Measurements from ENCODE around the gene SLC25A36. TPM values are rescaled to one million over a fixed set of nuclear protein-coding genes. Genes with fewer than 3 reads are reported as not detected.
"Not testable (repeated sequence)": the region's sequence is repeated elsewhere in the genome, so short reads cannot be mapped to it uniquely, and the experiment has no call there.

Gene SLC25A36
- total RNA-seq, 1 experiment from 2014 or later, result 34.2 TPM

GRCh38 chr3:140916603-140917002 lies 25.0 kb upstream of the SLC25A36 start:
- H3K27ac ChIP-seq, result no peak overlapping the region
- no peaks in the 10 kb centered on the region for H3K36me3 ChIP-seq
- H3K4me1 ChIP-seq (replicated peaks), result no peaks in the 10 kb centered on the region
- H3K4me3 ChIP-seq, result no peak overlapping the region
- no peak for DNase-seq (ENCODE audit: low read depth in 1 of 2, low spot score in 2 of 2)
- peaks cover 12% of the 10 kb centered on the region; the same call in 1 of the 2 replicates for H3K27me3 ChIP-seq (replicated peaks)
- H3K9me3 ChIP-seq (replicated peaks), result no peaks in the 10 kb centered on the region

- no peak overlapping the region for H3K27ac ChIP-seq
- H3K36me3 ChIP-seq, result no peaks in the 10 kb centered on the region
- H3K9me3 ChIP-seq (replicated peaks), result no peaks in the 10 kb centered on the region
- H3K4me1 ChIP-seq (replicated peaks), result no peaks in the 10 kb centered on the region
- H3K27me3 ChIP-seq (replicated peaks), result peaks cover 12% of the 10 kb centered on the region; the same call in 1 of the 2 replicates
- DNase-seq (ENCODE audit: low read depth in 1 of 2, low spot score in 2 of 2), result no peak
- no peak overlapping the region for H3K4me3 ChIP-seq
Observed at GRCh38 chr3:140917772-140918171, 23.9 kb upstream of the SLC25A36 start.

GRCh38 chr3:140920029-140920428 lies 21.6 kb upstream of the SLC25A36 start:
- H3K36me3 ChIP-seq, result no peaks in the 10 kb centered on the region
- no peak for DNase-seq (ENCODE audit: low read depth in 1 of 2, low spot score in 2 of 2)
- H3K4me1 ChIP-seq (replicated peaks), result no peaks in the 10 kb centered on the region
- H3K27ac ChIP-seq, result no peak overlapping the region
- H3K9me3 ChIP-seq (replicated peaks), result no peaks in the 10 kb centered on the region
- peaks cover 7% of the 10 kb centered on the region; the same call in 1 of the 2 replicates for H3K27me3 ChIP-seq (replicated peaks)
- H3K4me3 ChIP-seq, result no peak overlapping the region

GRCh38 chr3:140922634-140923033 lies 19.0 kb upstream of the SLC25A36 start:
- Histone ChIP-seq H3K27me3 (replicated peaks) (peaks cover 14% of the 10 kb centered on the region), H3K36me3 (no peaks in the 10 kb centered on the region), H3K9me3 (replicated peaks) (no peaks in the 10 kb centered on the region), H3K4me3 (no peak overlapping the region), H3K27ac (no peak overlapping the region), H3K4me1 (replicated peaks) (no peaks in the 10 kb centered on the region)
- peak in 1 of 2 experiments; percentile 16 for DNase-seq (ENCODE audit: low read depth in 1 of 2, low spot score in 2 of 2)

- H3K36me3 ChIP-seq, result no peaks in the 10 kb centered on the region
Observed at GRCh38 chr3:140924097-140924873, 17.4 kb upstream of the SLC25A36 start.

GRCh38 chr3:140927279-140928069 lies 14.2 kb upstream of the SLC25A36 start:
- Histone ChIP-seq H3K27me3 (replicated peaks) (peaks cover 8% of the 10 kb centered on the region), H3K4me3 (no peak overlapping the region), H3K9me3 (replicated peaks) (no peaks in the 10 kb centered on the region), H3K36me3 (no peaks in the 10 kb centered on the region), H3K4me1 (replicated peaks) (0 out of 2 replicates have a peak, but pooled peaks cover 4% of the 10 kb centered on the region), H3K27ac (no peak overlapping the region)
- DNase-seq (ENCODE audit: low read depth in 1 of 2, low spot score in 2 of 2), result no peak

More at GRCh38 chr3:140924097-140924873, 17.4 kb upstream of the SLC25A36 start:
- H3K9me3 ChIP-seq (replicated peaks), result no peaks in the 10 kb centered on the region
- H3K4me3 ChIP-seq, result no peak overlapping the region
- H3K27ac ChIP-seq, result no peak overlapping the region
- no peak for DNase-seq (ENCODE audit: low read depth in 1 of 2, low spot score in 2 of 2)
- peaks cover 14% of the 10 kb centered on the region for H3K27me3 ChIP-seq (replicated peaks)
- H3K4me1 ChIP-seq (replicated peaks), result no peaks in the 10 kb centered on the region

- H3K4me1 ChIP-seq (replicated peaks), result 0 out of 2 replicates have a peak, but pooled peaks cover 4% of the 10 kb centered on the region
- peaks cover 8% of the 10 kb centered on the region for H3K27me3 ChIP-seq (replicated peaks)
- H3K9me3 ChIP-seq (replicated peaks), result no peaks in the 10 kb centered on the region
- DNase-seq (ENCODE audit: low read depth in 1 of 2, low spot score in 2 of 2), result no peak
- H3K4me3 ChIP-seq, result no peak overlapping the region
- H3K36me3 ChIP-seq, result no peaks in the 10 kb centered on the region
- no peak overlapping the region for H3K27ac ChIP-seq
Observed at GRCh38 chr3:140929446-140929845, 12.2 kb upstream of the SLC25A36 start.

- DNase-seq (ENCODE audit: low read depth in 1 of 2, low spot score in 2 of 2), result no peak
- Histone ChIP-seq H3K9me3 (replicated peaks) (no peaks in the 10 kb centered on the region), H3K36me3 (no peaks in the 10 kb centered on the region), H3K4me3 (no peak overlapping the region), H3K4me1 (replicated peaks) (0 out of 2 replicates have a peak, but pooled peaks cover 4% of the 10 kb centered on the region), H3K27ac (no peak overlapping the region), H3K27me3 (replicated peaks) (peaks cover 5% of the 10 kb centered on the region)
Observed at GRCh38 chr3:140931016-140931454, 10.6 kb upstream of the SLC25A36 start.

GRCh38 chr3:140931801-140932200 lies 9.8 kb upstream of the SLC25A36 start:
- no peak for DNase-seq (ENCODE audit: low read depth in 1 of 2, low spot score in 2 of 2)
- H3K4me3 ChIP-seq, result no peak overlapping the region
- no peaks in the 10 kb centered on the region for H3K36me3 ChIP-seq
- H3K4me1 ChIP-seq (replicated peaks), result 0 out of 2 replicates have a peak, but pooled peaks cover 4% of the 10 kb centered on the region
- no peak overlapping the region for H3K27ac ChIP-seq
- no peaks in the 10 kb centered on the region for H3K9me3 ChIP-seq (replicated peaks)
- H3K27me3 ChIP-seq (replicated peaks), result no peaks in the 10 kb centered on the region; the same call in 1 of the 2 replicates

- no peaks in the 10 kb centered on the region for H3K9me3 ChIP-seq (replicated peaks)
- H3K27ac ChIP-seq, result no peak overlapping the region
- no peak for DNase-seq (ENCODE audit: low read depth in 1 of 2, low spot score in 2 of 2)
- H3K4me1 ChIP-seq (replicated peaks), result 0 out of 2 replicates have a peak, but pooled peaks cover 4% of the 10 kb centered on the region
- no peaks in the 10 kb centered on the region for H3K36me3 ChIP-seq
- no peaks in the 10 kb centered on the region; the same call in 1 of the 2 replicates for H3K27me3 ChIP-seq (replicated peaks)
- no peak overlapping the region for H3K4me3 ChIP-seq
Observed at GRCh38 chr3:140933109-140933508, 8.5 kb upstream of the SLC25A36 start.

GRCh38 chr3:140933552-140933951 lies 8.1 kb upstream of the SLC25A36 start:
- no peaks in the 10 kb centered on the region; the same call in 1 of the 2 replicates for H3K27me3 ChIP-seq (replicated peaks)
- no peaks in the 10 kb centered on the region for H3K9me3 ChIP-seq (replicated peaks)
- H3K4me1 ChIP-seq (replicated peaks), result 0 out of 2 replicates have a peak, but pooled peaks cover 4% of the 10 kb centered on the region
- no peaks in the 10 kb centered on the region for H3K36me3 ChIP-seq
- no peak overlapping the region for H3K27ac ChIP-seq
- no peak for DNase-seq (ENCODE audit: low read depth in 1 of 2, low spot score in 2 of 2)
- no peak overlapping the region for H3K4me3 ChIP-seq

GRCh38 chr3:140939305-140939704 lies 2.3 kb upstream of the SLC25A36 start:
- DNase-seq (ENCODE audit: low read depth in 1 of 2, low spot score in 2 of 2); H3K27me3 ChIP-seq (replicated peaks); H3K27ac ChIP-seq; H3K36me3 ChIP-seq; H3K4me3 ChIP-seq; H3K4me1 ChIP-seq (replicated peaks); H3K9me3 ChIP-seq (replicated peaks): not testable (repeated sequence)

- no peaks in the 10 kb centered on the region for H3K9me3 ChIP-seq (replicated peaks)
- peak overlapping the region; percentile 83 for H3K4me3 ChIP-seq
- H3K36me3 ChIP-seq, result peaks cover 8% of the 10 kb centered on the region; the same call in 1 of the 2 replicates
- H3K27me3 ChIP-seq (replicated peaks), result 0 out of 2 replicates have a peak, but pooled peaks cover 7% of the 10 kb centered on the region
- DNase-seq (ENCODE audit: low read depth in 1 of 2, low spot score in 2 of 2), result no peak
- 0 out of 2 replicates have a peak, but pooled peaks cover 4% of the 10 kb centered on the region for H3K4me1 ChIP-seq (replicated peaks)
- peak overlapping the region; percentile 81 for H3K27ac ChIP-seq
Observed at GRCh38 chr3:140941090-140941433, 574 bp upstream of the SLC25A36 start.

Measured in SJSA1 (cell line).